Brain microvascular endothelial cell (primary cell): ENCODE data around the gene ARIH1.

Experiments used
- DNase-seq: peaks from one replicate; pipeline ENCODE4 v3.0.0-alpha.2; 2020
- H3K27ac ChIP-seq: fragments of 250-450 bp; sonication (Bioruptor Pico); 2 replicates; pipeline ENCODE4 v1.5.1; 2020; ENCODE audit warnings: mild to moderate bottlenecking, moderate library complexity
- H3K27me3 ChIP-seq: fragments of 250-450 bp; sonication (Bioruptor Pico); replicated peaks from 2 replicates; pipeline ENCODE4 v1.5.1; 2020; ENCODE audit warnings: mild to moderate bottlenecking
- H3K36me3 ChIP-seq: fragments of 250-450 bp; sonication (Bioruptor Pico); replicated peaks from 2 replicates; pipeline ENCODE4 v1.5.1; 2020; ENCODE audit warnings: mild to moderate bottlenecking
- H3K4me3 ChIP-seq: 2 replicates; pipeline ENCODE4 v1.5.1; 2011; ENCODE audit warnings: low read depth, mild to moderate bottlenecking, control low read depth, low read length, moderate library complexity
- in situ Hi-C: cut with HindIII; loops from 2 replicates; pipeline ENCODE4 v1.10.0; 2017; ENCODE audit warnings: low sequenced_read_pairs, low pct_ligation_motif_present
- TF ChIP-seq, protein P1 (sequence below): IDR thresholded peaks from 2 replicates; pipeline ENCODE4 v1.5.1; 2011; ENCODE audit warnings: low read depth, mild to moderate bottlenecking, moderate library complexity, low read length, control low read depth, inconsistent platforms; ENCODE audit errors: missing control alignments

ARIH1 gene

DNA sequence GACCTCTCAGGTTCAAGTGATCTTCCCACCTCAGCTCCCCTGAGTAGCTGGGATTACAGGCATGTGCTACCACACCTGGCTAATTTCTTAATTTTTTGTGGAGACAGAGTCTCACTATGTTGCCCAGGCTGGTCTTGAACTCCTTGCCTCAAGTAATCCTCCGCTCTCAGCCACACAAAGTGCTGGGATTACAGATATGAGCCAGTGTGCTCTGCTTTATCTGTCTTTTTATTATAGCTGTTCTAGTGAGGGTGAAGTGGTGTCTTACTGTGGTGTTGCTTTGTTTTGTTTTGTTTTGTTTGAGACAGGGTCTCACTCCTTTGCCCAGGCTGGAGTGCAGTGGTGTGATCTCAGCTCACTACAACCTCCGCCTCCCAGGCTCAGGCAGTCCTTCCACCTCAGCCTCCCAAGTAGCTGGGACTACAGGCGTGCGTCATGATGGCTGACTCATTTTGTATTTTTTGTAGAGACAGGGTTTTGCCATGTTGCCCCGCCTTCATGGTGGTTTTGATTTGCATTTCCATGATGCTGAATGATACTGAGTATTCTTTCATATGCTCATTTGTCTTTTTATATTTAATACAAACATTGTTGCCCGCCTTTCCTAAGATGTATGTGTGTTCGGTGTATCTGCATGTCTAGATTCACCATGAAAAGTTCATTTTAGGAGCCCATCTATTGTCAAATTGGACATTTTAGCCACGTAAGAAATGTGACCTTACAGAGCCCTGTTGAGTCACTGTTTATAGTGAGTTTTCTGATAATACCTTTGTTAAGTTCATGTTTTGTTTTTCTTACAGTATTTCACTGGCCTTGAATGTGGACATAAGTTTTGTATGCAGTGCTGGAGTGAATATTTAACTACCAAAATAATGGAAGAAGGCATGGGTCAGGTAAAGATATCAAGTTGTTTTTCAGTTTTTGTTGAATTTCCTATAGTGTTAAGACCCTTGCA is 80.6 kb downstream of the ARIH1 start:
- H3K27me3 ChIP-seq, result no peaks in the 10 kb centered on the region
- TF ChIP-seq, protein P1, sequence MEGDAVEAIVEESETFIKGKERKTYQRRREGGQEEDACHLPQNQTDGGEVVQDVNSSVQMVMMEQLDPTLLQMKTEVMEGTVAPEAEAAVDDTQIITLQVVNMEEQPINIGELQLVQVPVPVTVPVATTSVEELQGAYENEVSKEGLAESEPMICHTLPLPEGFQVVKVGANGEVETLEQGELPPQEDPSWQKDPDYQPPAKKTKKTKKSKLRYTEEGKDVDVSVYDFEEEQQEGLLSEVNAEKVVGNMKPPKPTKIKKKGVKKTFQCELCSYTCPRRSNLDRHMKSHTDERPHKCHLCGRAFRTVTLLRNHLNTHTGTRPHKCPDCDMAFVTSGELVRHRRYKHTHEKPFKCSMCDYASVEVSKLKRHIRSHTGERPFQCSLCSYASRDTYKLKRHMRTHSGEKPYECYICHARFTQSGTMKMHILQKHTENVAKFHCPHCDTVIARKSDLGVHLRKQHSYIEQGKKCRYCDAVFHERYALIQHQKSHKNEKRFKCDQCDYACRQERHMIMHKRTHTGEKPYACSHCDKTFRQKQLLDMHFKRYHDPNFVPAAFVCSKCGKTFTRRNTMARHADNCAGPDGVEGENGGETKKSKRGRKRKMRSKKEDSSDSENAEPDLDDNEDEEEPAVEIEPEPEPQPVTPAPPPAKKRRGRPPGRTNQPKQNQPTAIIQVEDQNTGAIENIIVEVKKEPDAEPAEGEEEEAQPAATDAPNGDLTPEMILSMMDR, result no peak
- H3K27ac ChIP-seq, result peak overlapping the region; percentile 90
- in situ Hi-C loops, result no loop called here
- H3K4me3 ChIP-seq, result no peak overlapping the region
- peak; percentile 94 for DNase-seq
- peaks cover 10% of the 10 kb centered on the region for H3K36me3 ChIP-seq

DNA sequence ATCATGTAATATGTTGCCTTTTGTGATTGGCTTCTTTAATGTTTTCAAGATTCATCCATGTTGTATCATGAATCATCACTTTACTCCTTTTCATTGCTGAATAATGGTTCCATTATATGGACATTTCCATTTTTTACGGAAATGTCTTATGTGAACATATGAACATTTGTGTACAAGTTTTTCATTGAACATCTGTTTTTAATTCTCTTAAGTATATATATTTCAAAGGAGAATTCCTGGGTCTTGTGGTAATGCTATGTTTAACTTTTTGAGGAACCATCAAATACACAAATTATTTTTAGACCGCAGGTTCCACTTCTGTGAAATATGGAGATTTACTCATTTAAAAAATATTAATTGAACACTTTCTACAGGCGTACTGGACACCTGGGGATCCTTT is 85.7 kb downstream of the ARIH1 start:
- Histone ChIP-seq H3K27ac (no peak overlapping the region), H3K4me3 (no peak overlapping the region), H3K27me3 (no peaks in the 10 kb centered on the region), H3K36me3 (peaks cover 13% of the 10 kb centered on the region)
- DNase-seq, result no peak
- TF ChIP-seq, protein P1, result no peak
- in situ Hi-C loops, result no loop called here

DNA sequence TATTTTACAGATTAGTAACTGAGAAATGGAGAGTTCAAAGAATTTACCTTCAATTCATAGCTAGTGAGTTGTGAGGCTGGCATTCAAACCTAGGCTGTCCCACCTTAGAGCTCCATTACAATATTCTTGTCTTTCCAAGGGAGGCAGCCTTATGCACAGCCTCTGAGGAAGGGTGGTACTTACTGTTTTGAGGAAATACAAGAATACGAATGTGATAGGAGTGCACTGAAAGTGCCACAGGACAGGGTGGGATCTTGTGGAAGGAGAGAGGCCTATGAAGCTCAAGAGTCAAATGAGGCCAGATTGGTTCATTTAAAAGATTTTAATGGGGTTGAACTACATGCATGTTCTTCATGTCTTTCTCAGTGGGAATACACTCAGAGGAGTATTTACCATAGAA is 86.3 kb downstream of the ARIH1 start:
- in situ Hi-C loops, result no loop called here
- DNase-seq, result no peak
- Histone ChIP-seq H3K27me3 (no peaks in the 10 kb centered on the region), H3K4me3 (no peak overlapping the region), H3K36me3 (peaks cover 12% of the 10 kb centered on the region), H3K27ac (no peak overlapping the region)
- TF ChIP-seq, protein P1, result no peak

DNA sequence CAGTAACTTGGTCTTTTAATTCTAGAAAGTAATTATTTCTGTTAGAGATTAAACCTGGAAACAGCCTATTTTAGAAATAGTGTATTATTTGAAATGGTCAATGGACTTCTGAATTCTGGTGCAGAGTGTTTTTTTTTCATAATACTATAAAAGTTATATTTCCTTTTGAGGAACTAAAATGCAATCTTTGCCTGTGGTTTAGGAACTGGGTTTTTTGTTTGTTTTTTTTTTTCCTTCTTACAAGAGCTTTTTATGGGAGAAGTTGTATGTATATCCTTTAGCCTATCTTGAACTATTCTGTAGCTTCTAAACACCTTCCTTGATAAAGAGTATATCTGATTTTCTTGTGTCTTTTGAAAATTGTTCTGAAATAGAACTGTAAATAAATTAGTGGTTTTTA is 88.3 kb downstream of the ARIH1 start:
- in situ Hi-C loops, result no loop called here
- Histone ChIP-seq H3K36me3 (peaks cover 2% of the 10 kb centered on the region), H3K27ac (no peak overlapping the region), H3K27me3 (no peaks in the 10 kb centered on the region), H3K4me3 (no peak overlapping the region)
- DNase-seq, result no peak
- TF ChIP-seq, protein P1, result no peak

DNA sequence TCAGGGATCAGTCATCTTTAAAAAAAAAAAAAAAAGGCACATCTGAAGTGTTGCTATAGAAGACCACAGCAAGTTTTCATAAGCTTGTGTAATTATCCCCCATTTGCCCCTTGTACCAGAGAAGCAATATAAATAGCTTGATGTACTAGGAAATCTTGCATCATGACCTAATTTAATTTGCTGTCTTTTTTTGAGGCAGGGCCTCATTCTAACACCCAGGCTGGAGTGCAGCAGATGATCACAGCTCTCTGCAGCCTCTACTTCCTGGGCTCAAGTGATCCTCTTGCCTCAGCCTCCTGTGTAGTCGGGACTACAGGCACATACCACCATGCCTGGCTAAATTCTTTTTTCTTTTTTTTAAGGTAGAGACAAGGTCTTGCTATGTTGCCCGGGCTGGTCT is 88.7 kb downstream of the ARIH1 start:
- Histone ChIP-seq H3K27me3 (no peaks in the 10 kb centered on the region), H3K4me3 (no peak overlapping the region), H3K27ac (no peak overlapping the region), H3K36me3 (peaks cover 2% of the 10 kb centered on the region)
- no peak for DNase-seq
- TF ChIP-seq, protein P1, result no peak
- in situ Hi-C loops, result no loop called here
